Testis (tissue), 3 donors: ENCODE measurements around the gene PARS2. TPM values are rescaled to one million over a fixed set of nuclear protein-coding genes. Genes with fewer than 3 reads are reported as not detected.

Source experiments
- DNase-seq: peaks from one replicate; pipeline ENCODE4 v3.0.0-alpha.2; 2019
- H3K27ac ChIP-seq, 2 donors: fragments of 200-600 bp; sonication (generic); one replicate each; pipeline ENCODE4 v1.5.1; 2019
- H3K27me3 ChIP-seq: fragments of 200-600 bp; sonication (generic); one replicate; pipeline ENCODE4 v1.5.1; 2019
- H3K36me3 ChIP-seq: fragments of 200-600 bp; sonication (generic); one replicate; pipeline ENCODE4 v1.5.1; 2017; ENCODE audit warnings: low read depth; ENCODE audit errors: missing control alignments
- H3K4me1 ChIP-seq: fragments of 200-600 bp; sonication (generic); one replicate; pipeline ENCODE4 v1.5.1; 2019
- H3K4me3 ChIP-seq, 2 donors: fragments of 200-600 bp; sonication (generic); one replicate each; pipeline ENCODE4 v1.5.1; 2017 to 2019
- H3K9me3 ChIP-seq: fragments of 200-600 bp; sonication (generic); one replicate; pipeline ENCODE4 v1.5.1; 2017
- CTCF ChIP-seq, 3 experiments: fragments of 450-650 bp in 2 of 3; fragments of 200-600 bp in 1 of 3; sonication (generic) in 1 of 3; IDR thresholded peaks; one replicate each; pipeline ENCODE4 v1.5.1; 2016 to 2019; ENCODE audit warnings: antibody characterized with exemption in 3 of 3, mild to moderate bottlenecking in 2 of 3, moderate library complexity in 1 of 3
- POLR2A ChIP-seq: fragments of 450-650 bp; IDR thresholded peaks from one replicate; pipeline ENCODE4 v1.6.1; 2017; ENCODE audit warnings: antibody characterized with exemption, mild to moderate bottlenecking, moderate library complexity
- WGBS, 2 donors: methylation state at CpG; one replicate each; pipeline ENCODE4 v1.1.5; 2018; 5-methylcytosine and 5-hydroxymethylcytosine counted together
- intact Hi-C: fragments of 100-400 bp; cut with DNase I; formaldehyde crosslinking; loops from one replicate; pipeline ENCODE4 v1.15.1; 2023; ENCODE audit warnings: low total_unique reads
- polyA plus RNA-seq: library from polyadenylated mRNA; stranded (reverse); fragments of 350-450 nt; fragmentation: Illumina TruSeq; extraction: RNeasy Lipid Tissue Mini Kit (QIAGEN cat#74804); gene quantifications from one replicate; pipeline ENCODE4 v1.2.3, GENCODE V29; 2014; ENCODE audit warnings: low read depth, low replicate concordance; ENCODE audit not compliant: insufficient read depth
- total RNA-seq, 2 donors: library from RNA; depleted of rRNA; stranded (reverse); fragments of >200 nt; gene quantifications; one replicate each; pipeline ENCODE4 v1.2.3, GENCODE V29; 2016

PARS2 gene
- total and polyA plus RNA-seq, 3 donors from 2014 or later: 12.8 to 16.5 (median 13.9) TPM

- WGBS, 2 donors: 53 to 71% methylated on average over 4 of the region's 4 CpGs
- no peaks in the 10 kb centered on the region for H3K36me3 ChIP-seq
- intact Hi-C loops: no loop called here
Measured at GRCh38 chr1:54742282-54742681, 22.0 kb downstream of the PARS2 start.

GRCh38 chr1:54741531-54741930 is 22.8 kb downstream of the PARS2 start:
- Histone ChIP-seq H3K4me1 (no peaks in the 10 kb centered on the region), H3K36me3 (no peaks in the 10 kb centered on the region), H3K9me3 (no peaks in the 10 kb centered on the region), H3K27me3 (no peaks in the 10 kb centered on the region), H3K27ac (no peak overlapping the region), H3K4me3 (no peak overlapping the region)
- WGBS, 2 donors: 81 to 88% methylated on average over 4 of the region's 4 CpGs
- TF ChIP-seq CTCF (IDR thresholded peaks at IDR 0.05) (no peak), POLR2A (no peak)
- DNase-seq: no peak
- intact Hi-C loops: no loop called here

More at GRCh38 chr1:54742282-54742681, 22.0 kb downstream of the PARS2 start:
- H3K4me1 ChIP-seq: no peaks in the 10 kb centered on the region
- no peak overlapping the region for H3K27ac ChIP-seq
- TF ChIP-seq POLR2A (no peak), CTCF (IDR thresholded peaks at IDR 0.05) (no peak)
- no peak overlapping the region for H3K4me3 ChIP-seq
- DNase-seq: no peak
- H3K27me3 ChIP-seq: no peaks in the 10 kb centered on the region
- H3K9me3 ChIP-seq: no peaks in the 10 kb centered on the region

GRCh38 chr1:54738244-54738643 is 26.1 kb downstream of the PARS2 start:
- Histone ChIP-seq H3K27ac (no peak overlapping the region), H3K4me1 (no peaks in the 10 kb centered on the region), H3K4me3 (no peak overlapping the region), H3K9me3 (no peaks in the 10 kb centered on the region), H3K27me3 (no peaks in the 10 kb centered on the region), H3K36me3 (no peaks in the 10 kb centered on the region)
- no peak for DNase-seq
- TF ChIP-seq POLR2A: no peak
- TF ChIP-seq CTCF (IDR thresholded peaks at IDR 0.05): no peak
- 85 to 100% methylated on average over 4 to 6 of the region's 6 CpGs for WGBS, 2 donors
- intact Hi-C loops: no loop called here

- no peaks in the 10 kb centered on the region for H3K9me3 ChIP-seq
- TF ChIP-seq CTCF (IDR thresholded peaks at IDR 0.05): no peak
- H3K4me1 ChIP-seq: no peaks in the 10 kb centered on the region
- no peaks in the 10 kb centered on the region for H3K27me3 ChIP-seq
- intact Hi-C loops: no loop called here
- DNase-seq: no peak
- H3K36me3 ChIP-seq: no peaks in the 10 kb centered on the region
- 91 to 93% methylated on average over 5 of the region's 5 CpGs for WGBS, 2 donors
- no peak overlapping the region for H3K27ac ChIP-seq
- H3K4me3 ChIP-seq: no peak overlapping the region
Measured at GRCh38 chr1:54736685-54737084, 27.6 kb downstream of the PARS2 start.

GRCh38 chr1:54728027-54728426 is 36.3 kb downstream of the PARS2 start:
- intact Hi-C loops: no loop called here
- no peaks in the 10 kb centered on the region for H3K27me3 ChIP-seq
- no peaks in the 10 kb centered on the region for H3K36me3 ChIP-seq
- no peak overlapping the region for H3K27ac ChIP-seq
- no peaks in the 10 kb centered on the region for H3K4me1 ChIP-seq
- DNase-seq: no peak
- no peak for TF ChIP-seq CTCF (IDR thresholded peaks at IDR 0.05)
- no peak for TF ChIP-seq POLR2A
- no peak overlapping the region for H3K4me3 ChIP-seq
- 83 to 93% methylated on average over 3 of the region's 3 CpGs for WGBS, 2 donors
- H3K9me3 ChIP-seq: no peaks in the 10 kb centered on the region
